GM23338 (cell line): Measurements from ENCODE around the gene KRT8. TPM values are rescaled to one million over a fixed set of nuclear protein-coding genes. Genes with fewer than 3 reads are reported as not detected.

Experiments
- ATAC-seq: fragments of 200-7000 bp; cut with Tn5 transposase; 3 replicates; pipeline ENCODE4 v1.9.1; 2020
- DNase-seq: peaks from one replicate; pipeline ENCODE4 v3.0.0-alpha.2; 2015; ENCODE audit warnings: low spot score
- H2AFZ ChIP-seq: fragments of 200-600 bp; sonication (generic); 2 replicates; pipeline ENCODE4 v1.8.0; 2016; ENCODE audit warnings: antibody characterized with exemption, mild to moderate bottlenecking, moderate library complexity
- H3F3A ChIP-seq: fragments of 200-600 bp; sonication (generic); replicated peaks from 2 replicates; pipeline ENCODE4 v1.8.0; 2017; ENCODE audit warnings: antibody characterized with exemption, mixed run types, low read depth
- H3K27ac ChIP-seq: fragments of 200-600 bp; sonication (generic); 2 replicates; pipeline ENCODE4 v1.6.1; 2016; ENCODE audit warnings: low read depth
- H3K27me3 ChIP-seq: fragments of 200-600 bp; sonication (generic); 2 replicates; pipeline ENCODE4 v1.8.0; 2016; ENCODE audit warnings: mild to moderate bottlenecking, mixed run types, moderate library complexity; ENCODE audit not compliant: insufficient read depth
- H3K36me3 ChIP-seq: fragments of 200-600 bp; sonication (generic); 2 replicates; pipeline ENCODE4 v1.8.0; 2016; ENCODE audit warnings: mild to moderate bottlenecking; ENCODE audit not compliant: insufficient read depth
- H3K4me1 ChIP-seq: fragments of 200-600 bp; sonication (generic); 2 replicates; pipeline ENCODE4 v1.8.0; 2016; ENCODE audit warnings: mild to moderate bottlenecking, moderate library complexity; ENCODE audit not compliant: insufficient read depth
- H3K4me2 ChIP-seq: fragments of 200-600 bp; sonication (generic); 2 replicates; pipeline ENCODE4 v1.7.1; 2017; ENCODE audit warnings: mixed run types
- H3K4me3 ChIP-seq: fragments of 200-600 bp; sonication (generic); 2 replicates; pipeline ENCODE4 v1.6.1; 2016; ENCODE audit warnings: mixed run types
- H3K79me2 ChIP-seq: fragments of 200-600 bp; sonication (generic); replicated peaks from 2 replicates; pipeline ENCODE4 v1.8.0; 2017; ENCODE audit warnings: mild to moderate bottlenecking; ENCODE audit not compliant: insufficient read depth
- H3K9me2 ChIP-seq: fragments of 200-600 bp; sonication (generic); 2 replicates; pipeline ENCODE4 v1.8.0; 2017; ENCODE audit not compliant: insufficient read depth
- H4K20me1 ChIP-seq: fragments of 200-600 bp; sonication (generic); replicated peaks from 2 replicates; pipeline ENCODE4 v1.8.0; 2017; ENCODE audit warnings: mild to moderate bottlenecking; ENCODE audit not compliant: insufficient read depth
- H3K27ac Mint-ChIP-seq: 2 replicates; pipeline ENCODE4 v1.8.0; 2020; ENCODE audit warnings: inconsistent platforms, mild to moderate bottlenecking, moderate library complexity, mixed read lengths
- H3K27me3 Mint-ChIP-seq: 3 replicates; pipeline ENCODE4 v1.8.0; 2022; ENCODE audit warnings: low read depth, mild to moderate bottlenecking, moderate library complexity, mixed read lengths, inconsistent platforms; ENCODE audit not compliant: insufficient read depth, poor library complexity
- H3K36me3 Mint-ChIP-seq: 3 replicates; pipeline ENCODE4 v1.8.0; 2021; ENCODE audit warnings: low read depth, mild to moderate bottlenecking, inconsistent platforms, moderate library complexity, mixed read lengths
- H3K4me1 Mint-ChIP-seq: 3 replicates; pipeline ENCODE4 v1.8.0; 2020; ENCODE audit warnings: mild to moderate bottlenecking, inconsistent platforms, mixed read lengths
- H3K4me3 Mint-ChIP-seq: 3 replicates; pipeline ENCODE4 v1.8.0; 2021; ENCODE audit warnings: moderate library complexity, mild to moderate bottlenecking, inconsistent platforms, mixed read lengths
- H3K9me3 Mint-ChIP-seq: 3 replicates; pipeline ENCODE4 v1.8.0; 2020; ENCODE audit warnings: moderate library complexity, mild to moderate bottlenecking, inconsistent platforms, mixed read lengths
- ETS1 ChIP-seq: IDR thresholded peaks from 2 replicates; pipeline ENCODE4 v1.6.1; 2016; ENCODE audit warnings: antibody characterized with exemption
- EZH2 ChIP-seq: fragments of 200-600 bp; sonication (generic); IDR thresholded peaks from one replicate; pipeline ENCODE4 v1.8.0; 2017; ENCODE audit warnings: antibody characterized with exemption, mild to moderate bottlenecking, low read depth; ENCODE audit not compliant: unreplicated experiment
- NANOG ChIP-seq: IDR thresholded peaks from 2 replicates; pipeline ENCODE4 v1.6.1; 2016; ENCODE audit warnings: antibody characterized with exemption, borderline replicate concordance
- POLR2AphosphoS5 ChIP-seq: IDR thresholded peaks from 2 replicates; pipeline ENCODE4 v1.6.1; 2016; ENCODE audit warnings: antibody characterized with exemption, low read depth
- STAT1 ChIP-seq: IDR thresholded peaks from one replicate; pipeline ENCODE4 v1.6.1; 2016; ENCODE audit warnings: antibody characterized with exemption; ENCODE audit not compliant: unreplicated experiment
- ZNF331 ChIP-seq: fragments of 250-450 bp; sonication (Bioruptor Pico); IDR thresholded peaks from 2 replicates; pipeline ENCODE4 v1.5.0; 2020; ENCODE audit warnings: low read depth, mild to moderate bottlenecking, moderate library complexity
- polyA plus RNA-seq: library from polyadenylated mRNA; unstranded; fragments of >200 nt; fragmentation: Nextera tagmentation; extraction: Ambion mirVana; gene quantifications from 2 replicates; pipeline ENCODE4 v1.2.1, GENCODE V29; 2016
- total RNA-seq: library from RNA; depleted of rRNA; stranded (reverse); fragments of >200 nt; shearing (Covaris generic); gene quantifications from 2 replicates; pipeline ENCODE4 v1.2.3, GENCODE V29; 2014
- TF ChIP-seq, protein P1 (sequence below): fragments of 250-450 bp; sonication (Bioruptor Pico); IDR thresholded peaks from 2 replicates; pipeline ENCODE4 v1.5.0; 2020; ENCODE audit warnings: mild to moderate bottlenecking, moderate library complexity

The KRT8 gene
- total and polyA plus RNA-seq, 2 experiments from 2014 or later: 250 to 322 TPM

DNA sequence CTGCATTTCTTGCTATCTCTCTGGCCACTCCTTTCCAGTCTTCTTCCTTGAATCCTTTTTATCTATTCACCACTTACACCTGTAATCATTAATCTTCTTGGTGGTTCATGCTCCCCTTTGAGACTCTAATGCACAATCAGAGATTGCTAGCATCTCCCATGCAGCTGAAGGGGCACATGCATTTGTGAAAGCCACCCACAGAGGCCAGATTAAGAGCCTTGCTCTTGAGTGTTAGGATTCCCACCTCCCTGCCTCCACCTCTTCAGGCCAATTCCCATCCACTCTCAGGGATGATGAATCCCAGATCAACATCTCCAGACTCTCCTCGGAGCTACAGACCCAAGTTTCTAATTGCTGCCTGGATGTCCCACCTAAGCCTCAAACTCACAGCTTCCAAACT is 24.7 kb upstream of the KRT8 start (continued):
- TF ChIP-seq ETS1 (no peak), STAT1 (no peak), ZNF331 (CRISPR knock-in tag) (no peak), NANOG (no peak)

DNA sequence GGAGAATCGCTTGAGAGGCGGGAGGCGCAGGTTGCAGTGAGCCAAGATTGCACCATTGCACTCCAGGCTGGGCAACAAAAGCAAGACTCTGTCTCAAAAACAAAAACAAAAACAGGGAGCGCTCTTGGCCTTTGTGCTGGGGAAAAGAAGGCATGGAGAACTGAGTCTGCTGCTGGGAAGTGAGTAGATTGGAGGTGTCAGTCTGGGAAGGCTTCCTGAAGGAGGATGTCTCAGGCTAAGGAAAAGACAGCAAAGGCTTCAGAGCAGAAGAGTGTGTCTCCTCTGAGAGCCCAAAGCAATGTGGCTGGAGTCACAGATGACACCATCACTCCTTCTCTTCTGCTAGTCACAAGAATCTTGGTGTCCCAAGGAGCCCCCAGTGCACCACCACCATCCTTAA is 23.1 kb upstream of the KRT8 start:
- Histone ChIP-seq H3K79me2 (no peaks in the 10 kb centered on the region), H3K4me1 (peaks cover 26% of the 10 kb centered on the region), H3F3A (no peaks in the 10 kb centered on the region), H3K27me3 (no peaks in the 10 kb centered on the region), H3K4me3 (no peak overlapping the region), H3K9me2 (no peaks in the 10 kb centered on the region), H3K36me3 (no peaks in the 10 kb centered on the region), H3K27ac (no peak overlapping the region), H2AFZ (peak overlapping the region; percentile 59; the same call in 1 of the 2 replicates), H4K20me1 (no peaks in the 10 kb centered on the region), H3K4me2 (no peak overlapping the region)
- no peaks in the 10 kb centered on the region for H3K9me3 Mint-ChIP-seq
- DNase-seq: no peak
- H3K4me3 Mint-ChIP-seq: no peak overlapping the region
- H3K27ac Mint-ChIP-seq: no peak overlapping the region
- TF ChIP-seq NANOG: no peak
- TF ChIP-seq, protein P1, sequence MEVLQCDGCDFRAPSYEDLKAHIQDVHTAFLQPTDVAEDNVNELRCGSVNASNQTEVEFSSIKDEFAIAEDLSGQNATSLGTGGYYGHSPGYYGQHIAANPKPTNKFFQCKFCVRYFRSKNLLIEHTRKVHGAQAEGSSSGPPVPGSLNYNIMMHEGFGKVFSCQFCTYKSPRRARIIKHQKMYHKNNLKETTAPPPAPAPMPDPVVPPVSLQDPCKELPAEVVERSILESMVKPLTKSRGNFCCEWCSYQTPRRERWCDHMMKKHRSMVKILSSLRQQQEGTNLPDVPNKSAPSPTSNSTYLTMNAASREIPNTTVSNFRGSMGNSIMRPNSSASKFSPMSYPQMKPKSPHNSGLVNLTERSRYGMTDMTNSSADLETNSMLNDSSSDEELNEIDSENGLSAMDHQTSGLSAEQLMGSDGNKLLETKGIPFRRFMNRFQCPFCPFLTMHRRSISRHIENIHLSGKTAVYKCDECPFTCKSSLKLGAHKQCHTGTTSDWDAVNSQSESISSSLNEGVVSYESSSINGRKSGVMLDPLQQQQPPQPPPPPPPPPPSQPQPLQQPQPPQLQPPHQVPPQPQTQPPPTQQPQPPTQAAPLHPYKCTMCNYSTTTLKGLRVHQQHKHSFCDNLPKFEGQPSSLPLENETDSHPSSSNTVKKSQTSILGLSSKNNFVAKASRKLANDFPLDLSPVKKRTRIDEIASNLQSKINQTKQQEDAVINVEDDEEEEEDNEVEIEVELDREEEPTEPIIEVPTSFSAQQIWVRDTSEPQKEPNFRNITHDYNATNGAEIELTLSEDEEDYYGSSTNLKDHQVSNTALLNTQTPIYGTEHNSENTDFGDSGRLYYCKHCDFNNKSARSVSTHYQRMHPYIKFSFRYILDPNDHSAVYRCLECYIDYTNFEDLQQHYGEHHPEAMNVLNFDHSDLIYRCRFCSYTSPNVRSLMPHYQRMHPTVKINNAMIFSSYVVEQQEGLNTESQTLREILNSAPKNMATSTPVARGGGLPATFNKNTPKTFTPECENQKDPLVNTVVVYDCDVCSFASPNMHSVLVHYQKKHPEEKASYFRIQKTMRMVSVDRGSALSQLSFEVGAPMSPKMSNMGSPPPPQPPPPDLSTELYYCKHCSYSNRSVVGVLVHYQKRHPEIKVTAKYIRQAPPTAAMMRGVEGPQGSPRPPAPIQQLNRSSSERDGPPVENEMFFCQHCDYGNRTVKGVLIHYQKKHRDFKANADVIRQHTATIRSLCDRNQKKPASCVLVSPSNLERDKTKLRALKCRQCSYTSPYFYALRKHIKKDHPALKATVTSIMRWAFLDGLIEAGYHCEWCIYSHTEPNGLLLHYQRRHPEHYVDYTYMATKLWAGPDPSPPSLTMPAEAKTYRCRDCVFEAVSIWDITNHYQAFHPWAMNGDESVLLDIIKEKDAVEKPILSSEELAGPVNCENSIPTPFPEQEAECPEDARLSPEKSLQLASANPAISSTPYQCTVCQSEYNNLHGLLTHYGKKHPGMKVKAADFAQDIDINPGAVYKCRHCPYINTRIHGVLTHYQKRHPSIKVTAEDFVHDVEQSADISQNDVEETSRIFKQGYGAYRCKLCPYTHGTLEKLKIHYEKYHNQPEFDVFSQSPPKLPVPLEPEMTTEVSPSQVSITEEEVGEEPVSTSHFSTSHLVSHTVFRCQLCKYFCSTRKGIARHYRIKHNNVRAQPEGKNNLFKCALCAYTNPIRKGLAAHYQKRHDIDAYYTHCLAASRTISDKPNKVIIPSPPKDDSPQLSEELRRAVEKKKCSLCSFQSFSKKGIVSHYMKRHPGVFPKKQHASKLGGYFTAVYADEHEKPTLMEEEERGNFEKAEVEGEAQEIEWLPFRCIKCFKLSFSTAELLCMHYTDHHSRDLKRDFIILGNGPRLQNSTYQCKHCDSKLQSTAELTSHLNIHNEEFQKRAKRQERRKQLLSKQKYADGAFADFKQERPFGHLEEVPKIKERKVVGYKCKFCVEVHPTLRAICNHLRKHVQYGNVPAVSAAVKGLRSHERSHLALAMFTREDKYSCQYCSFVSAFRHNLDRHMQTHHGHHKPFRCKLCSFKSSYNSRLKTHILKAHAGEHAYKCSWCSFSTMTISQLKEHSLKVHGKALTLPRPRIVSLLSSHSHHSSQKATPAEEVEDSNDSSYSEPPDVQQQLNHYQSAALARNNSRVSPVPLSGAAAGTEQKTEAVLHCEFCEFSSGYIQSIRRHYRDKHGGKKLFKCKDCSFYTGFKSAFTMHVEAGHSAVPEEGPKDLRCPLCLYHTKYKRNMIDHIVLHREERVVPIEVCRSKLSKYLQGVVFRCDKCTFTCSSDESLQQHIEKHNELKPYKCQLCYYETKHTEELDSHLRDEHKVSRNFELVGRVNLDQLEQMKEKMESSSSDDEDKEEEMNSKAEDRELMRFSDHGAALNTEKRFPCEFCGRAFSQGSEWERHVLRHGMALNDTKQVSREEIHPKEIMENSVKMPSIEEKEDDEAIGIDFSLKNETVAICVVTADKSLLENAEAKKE (CRISPR knock-in tag): no peak
- no peak for TF ChIP-seq EZH2
- TF ChIP-seq ETS1: no peak
- TF ChIP-seq POLR2AphosphoS5: no peak
- peaks cover 10% of the 10 kb centered on the region for H3K27me3 Mint-ChIP-seq
- no peaks in the 10 kb centered on the region for H3K36me3 Mint-ChIP-seq
- peaks cover 35% of the 10 kb centered on the region for H3K4me1 Mint-ChIP-seq
- no peak for ATAC-seq
